ENCODE measurements around the gene KCNQ1OT1. TPM values are rescaled to one million over a fixed set of nuclear protein-coding genes. Genes with fewer than 3 reads are reported as not detected.

KCNQ1OT1 gene
- total and polyA plus RNA-seq, 2 of the 4 experiments (the other 2 are of a cell fraction), result 0.14 to 2.0 TPM

DNA sequence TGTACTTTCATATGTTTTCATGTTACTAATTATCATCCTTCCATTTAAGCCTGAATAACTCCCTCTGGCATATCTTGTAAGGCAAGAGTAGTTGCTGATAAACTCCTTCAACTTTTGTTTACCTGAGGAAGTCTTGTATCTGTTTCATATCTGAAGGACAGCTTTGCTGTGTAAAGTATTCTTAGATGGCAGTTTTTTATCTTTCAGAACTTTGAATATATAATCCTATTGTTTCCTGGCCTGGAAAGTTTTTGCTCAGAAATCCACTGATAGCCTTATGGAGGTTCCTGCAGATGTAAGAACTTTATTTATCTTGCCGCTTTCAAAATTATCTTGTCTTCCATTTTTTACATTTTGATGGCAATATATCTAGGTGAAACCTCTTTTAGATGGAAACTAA is 69.1 kb downstream of the KCNQ1OT1 start:
- ChIA-PET POLR2A (ENCODE audit: unreplicated experiment) (no interaction called here), CTCF (no interaction called here)
- H2AK9ac ChIP-seq (replicated peaks; ENCODE audit: low read depth, low read length, poor library complexity), result no peak overlapping the region
- BruUV-seq (replicated peaks), result no TSS peak
- in situ Hi-C loops (cut with MboI; ENCODE audit: low sequenced_read_pairs), result no loop called here
- H3K79me1 ChIP-seq (ENCODE audit: low read depth in 1 of 2, low read length in 2 of 2), result no peaks in the 10 kb centered on the region
- no peak overlapping the region for H3K27ac ChIP-seq (ENCODE audit: insufficient read depth, low read length)
- ATAC-seq (ENCODE audit: low read depth) (no peak), DNase-seq (no peak)
- no peaks in the 10 kb centered on the region for H3K36me3 ChIP-seq (ENCODE audit: control insufficient read depth, insufficient read depth, low read length)
- H4K8ac ChIP-seq (ENCODE audit: low read depth in 2 of 2, low read length in 2 of 2), result no peak overlapping the region
- no peak overlapping the region for H3K4me2 ChIP-seq (ENCODE audit: low read depth, low read length)
- no peak overlapping the region for H2AFZ ChIP-seq (replicated peaks; ENCODE audit: low read length, poor library complexity)
- no peak overlapping the region for H2BK20ac ChIP-seq (ENCODE audit: low read depth, low read length)
- H4K91ac ChIP-seq (ENCODE audit: insufficient read depth, low read depth, low read length), result no peak overlapping the region
- H3K9me3 ChIP-seq (ENCODE audit: control insufficient read depth, insufficient read depth, low read length), result peaks cover 30% of the 10 kb centered on the region
- dilution Hi-C loops (cut with HindIII; ENCODE audit: low sequenced_read_pairs, unreplicated experiment), result no loop called here
- no peaks in the 10 kb centered on the region; the same call in 1 of the 2 replicates for H3K27me3 ChIP-seq (ENCODE audit: control insufficient read depth, insufficient read depth, low read length)
- H3K18ac ChIP-seq (ENCODE audit: low read depth, low read length), result no peak overlapping the region
- no peaks in the 10 kb centered on the region for H3K4me1 ChIP-seq (ENCODE audit: control insufficient read depth, insufficient read depth, low read length)
- H2BK15ac ChIP-seq (ENCODE audit: low read depth, low read length), result no peak overlapping the region
- TF ChIP-seq, protein P1, sequence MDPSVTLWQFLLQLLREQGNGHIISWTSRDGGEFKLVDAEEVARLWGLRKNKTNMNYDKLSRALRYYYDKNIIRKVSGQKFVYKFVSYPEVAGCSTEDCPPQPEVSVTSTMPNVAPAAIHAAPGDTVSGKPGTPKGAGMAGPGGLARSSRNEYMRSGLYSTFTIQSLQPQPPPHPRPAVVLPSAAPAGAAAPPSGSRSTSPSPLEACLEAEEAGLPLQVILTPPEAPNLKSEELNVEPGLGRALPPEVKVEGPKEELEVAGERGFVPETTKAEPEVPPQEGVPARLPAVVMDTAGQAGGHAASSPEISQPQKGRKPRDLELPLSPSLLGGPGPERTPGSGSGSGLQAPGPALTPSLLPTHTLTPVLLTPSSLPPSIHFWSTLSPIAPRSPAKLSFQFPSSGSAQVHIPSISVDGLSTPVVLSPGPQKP (IDR thresholded peaks at IDR 0.05; ENCODE audit: borderline replicate concordance, low read depth, low read length), result no peak
- TF ChIP-seq MAFK (IDR thresholded peaks at IDR 0.05; ENCODE audit: low read depth, low read length) (no peak), SMC3 (IDR thresholded peaks at IDR 0.05; ENCODE audit: low read depth, low read length) (no peak), CEBPB (IDR thresholded peaks at IDR 0.05; ENCODE audit: low read depth, low read length) (no peak), BHLHE40 (IDR thresholded peaks at IDR 0.05; ENCODE audit: low read depth, low read length) (no peak), POLR2A (IDR thresholded peaks at IDR 0.05; ENCODE audit: low read depth, low read length) (no peak), RAD21 (IDR thresholded peaks at IDR 0.05; ENCODE audit: low read length) (no peak), RFX5 (IDR thresholded peaks at IDR 0.05; ENCODE audit: low read depth, low read length) (no peak), CHD1 (IDR thresholded peaks at IDR 0.05; ENCODE audit: low read depth, low read length) (no peak), MAZ (IDR thresholded peaks at IDR 0.05; ENCODE audit: borderline replicate concordance, low read depth, low read length) (no peak), NFE2L2 (IDR thresholded peaks at IDR 0.05; ENCODE audit: low read depth, low read length) (no peak), MXI1 (IDR thresholded peaks at IDR 0.05; ENCODE audit: borderline replicate concordance, low read depth, low read length) (no peak), RCOR1 (IDR thresholded peaks at IDR 0.05; ENCODE audit: insufficient replicate concordance, low read length) (no peak)
- TF ChIP-seq, protein P2, sequence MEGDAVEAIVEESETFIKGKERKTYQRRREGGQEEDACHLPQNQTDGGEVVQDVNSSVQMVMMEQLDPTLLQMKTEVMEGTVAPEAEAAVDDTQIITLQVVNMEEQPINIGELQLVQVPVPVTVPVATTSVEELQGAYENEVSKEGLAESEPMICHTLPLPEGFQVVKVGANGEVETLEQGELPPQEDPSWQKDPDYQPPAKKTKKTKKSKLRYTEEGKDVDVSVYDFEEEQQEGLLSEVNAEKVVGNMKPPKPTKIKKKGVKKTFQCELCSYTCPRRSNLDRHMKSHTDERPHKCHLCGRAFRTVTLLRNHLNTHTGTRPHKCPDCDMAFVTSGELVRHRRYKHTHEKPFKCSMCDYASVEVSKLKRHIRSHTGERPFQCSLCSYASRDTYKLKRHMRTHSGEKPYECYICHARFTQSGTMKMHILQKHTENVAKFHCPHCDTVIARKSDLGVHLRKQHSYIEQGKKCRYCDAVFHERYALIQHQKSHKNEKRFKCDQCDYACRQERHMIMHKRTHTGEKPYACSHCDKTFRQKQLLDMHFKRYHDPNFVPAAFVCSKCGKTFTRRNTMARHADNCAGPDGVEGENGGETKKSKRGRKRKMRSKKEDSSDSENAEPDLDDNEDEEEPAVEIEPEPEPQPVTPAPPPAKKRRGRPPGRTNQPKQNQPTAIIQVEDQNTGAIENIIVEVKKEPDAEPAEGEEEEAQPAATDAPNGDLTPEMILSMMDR (conservative IDR thresholded peaks at IDR 0.05; ENCODE audit: low read depth, low read length), result no peak
- no peak overlapping the region for H3K23ac ChIP-seq (ENCODE audit: low read depth, low read length)
- no peak overlapping the region for H3K4me3 ChIP-seq (ENCODE audit: insufficient read depth, low read depth, low read length)
- H3K9ac ChIP-seq (ENCODE audit: low read depth, low read length), result no peak overlapping the region
- no peak overlapping the region for H3K14ac ChIP-seq (replicated peaks; ENCODE audit: low read depth, low read length)
- H4K20me1 ChIP-seq (ENCODE audit: insufficient read depth, low read length), result no peaks in the 10 kb centered on the region
- WGBS, 2 experiments (ENCODE audit: extremely low coverage in 2 of 2, insufficient read length in 1 of 2), result no CpG with 5 or more reads among the region's 1 CpG
- no peak overlapping the region for H3K4ac ChIP-seq (ENCODE audit: low read depth, low read length)
- H2AK5ac ChIP-seq (ENCODE audit: low read depth, low read length), result no peak overlapping the region
- no peaks in the 10 kb centered on the region for H3K9me1 ChIP-seq (ENCODE audit: insufficient read depth, low read length)
- no peak overlapping the region for H2BK5ac ChIP-seq (ENCODE audit: low read depth, low read length, poor library complexity, severe bottlenecking)
- H4K5ac ChIP-seq (ENCODE audit: low read depth, low read length), result no peak overlapping the region
- no peak overlapping the region for H2BK120ac ChIP-seq (ENCODE audit: low read depth, low read length)
- intact Hi-C loops (cut with micrococcal nuclease), result no loop called here
- no peak overlapping the region for H3K56ac ChIP-seq (ENCODE audit: extremely low read depth, insufficient read depth, low read length)
